ENCODE data around the gene PIGC.

DNA sequence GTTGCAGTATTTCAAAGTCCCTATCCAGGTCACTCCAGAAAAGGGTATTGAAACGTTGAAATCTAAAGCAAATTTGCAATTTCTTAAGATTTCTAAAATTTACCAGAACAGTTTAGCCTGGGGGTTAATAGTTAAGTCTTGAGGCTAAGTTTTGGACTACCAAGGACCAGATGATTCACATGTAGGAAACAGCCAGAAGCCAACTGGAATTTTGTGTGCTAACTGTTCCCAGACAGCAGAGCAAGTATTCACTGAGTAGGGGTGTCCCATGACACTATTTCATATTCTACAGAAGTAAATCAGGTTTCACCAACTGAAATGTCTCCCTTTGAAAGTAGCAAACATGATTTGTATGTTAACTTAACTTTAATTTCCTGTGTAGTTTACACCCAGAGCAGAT is 34.9 kb downstream of the PIGC start:
- TF ChIP-seq POLR2A (IDR thresholded peaks at IDR 0.05) (no peak), POLR2AphosphoS5 (IDR thresholded peaks at IDR 0.05) (no peak), EP300 (IDR thresholded peaks at IDR 0.05) (no peak)
- TF ChIP-seq, protein P1, sequence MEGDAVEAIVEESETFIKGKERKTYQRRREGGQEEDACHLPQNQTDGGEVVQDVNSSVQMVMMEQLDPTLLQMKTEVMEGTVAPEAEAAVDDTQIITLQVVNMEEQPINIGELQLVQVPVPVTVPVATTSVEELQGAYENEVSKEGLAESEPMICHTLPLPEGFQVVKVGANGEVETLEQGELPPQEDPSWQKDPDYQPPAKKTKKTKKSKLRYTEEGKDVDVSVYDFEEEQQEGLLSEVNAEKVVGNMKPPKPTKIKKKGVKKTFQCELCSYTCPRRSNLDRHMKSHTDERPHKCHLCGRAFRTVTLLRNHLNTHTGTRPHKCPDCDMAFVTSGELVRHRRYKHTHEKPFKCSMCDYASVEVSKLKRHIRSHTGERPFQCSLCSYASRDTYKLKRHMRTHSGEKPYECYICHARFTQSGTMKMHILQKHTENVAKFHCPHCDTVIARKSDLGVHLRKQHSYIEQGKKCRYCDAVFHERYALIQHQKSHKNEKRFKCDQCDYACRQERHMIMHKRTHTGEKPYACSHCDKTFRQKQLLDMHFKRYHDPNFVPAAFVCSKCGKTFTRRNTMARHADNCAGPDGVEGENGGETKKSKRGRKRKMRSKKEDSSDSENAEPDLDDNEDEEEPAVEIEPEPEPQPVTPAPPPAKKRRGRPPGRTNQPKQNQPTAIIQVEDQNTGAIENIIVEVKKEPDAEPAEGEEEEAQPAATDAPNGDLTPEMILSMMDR (IDR thresholded peaks at IDR 0.05): no peak

Measured in stomach (tissue), 4 donors.